ENCODE results near the gene CCDC134.
"Not testable (repeated sequence)": the region's sequence is repeated elsewhere in the genome, so short reads cannot be mapped to it uniquely, and the experiment has no call there.

Gene CCDC134

GRCh38 chr22:41826021-41826420, 25.5 kb downstream of the CCDC134 start:
- no peak for DNase-seq

GRCh38 chr22:41826430-41827383, 26.2 kb downstream of the CCDC134 start:
- no peak for DNase-seq

- DNase-seq: no peak
These were observed 27.2 kb downstream of the CCDC134 start for GRCh38 chr22:41827671-41828070.

GRCh38 chr22:41828516-41828915, 28.0 kb downstream of the CCDC134 start:
- DNase-seq: no peak

- DNase-seq: no peak
These were observed 29.7 kb downstream of the CCDC134 start for GRCh38 chr22:41830174-41830573.

GRCh38 chr22:41831383-41831782, 30.9 kb downstream of the CCDC134 start:
- no peak for DNase-seq

- DNase-seq: no peak
These were observed 31.5 kb downstream of the CCDC134 start for GRCh38 chr22:41831828-41832552.

- DNase-seq: peak; percentile 97
These were observed 32.3 kb downstream of the CCDC134 start, which contains the start of gene SREBF2 for GRCh38 chr22:41832553-41833368. SREBF2 (plus strand) TSS chr22:41833105; CDS start chr22:41833271, 166 bp downstream.

GRCh38 chr22:41833369-41834004, 33.0 kb downstream of the CCDC134 start:
- DNase-seq: peak; percentile 34

- no peak for DNase-seq
These were observed 33.8 kb downstream of the CCDC134 start for GRCh38 chr22:41834005-41834944.

- DNase-seq: not testable (repeated sequence)
These were observed 35.0 kb downstream of the CCDC134 start for GRCh38 chr22:41835462-41835861.

GRCh38 chr22:41836551-41836950, 36.1 kb downstream of the CCDC134 start:
- no peak for DNase-seq

- DNase-seq: no peak
These were observed 38.6 kb downstream of the CCDC134 start for GRCh38 chr22:41838842-41839618.

- no peak for DNase-seq
These were observed 39.7 kb downstream of the CCDC134 start for GRCh38 chr22:41840216-41840615.

- DNase-seq: no peak
These were observed 40.7 kb downstream of the CCDC134 start for GRCh38 chr22:41841085-41841712.

- DNase-seq: no peak
These were observed 42.8 kb downstream of the CCDC134 start for GRCh38 chr22:41842996-41843970.

GRCh38 chr22:41844036-41844435, 43.6 kb downstream of the CCDC134 start:
- no peak for DNase-seq

GRCh38 chr22:41844513-41844912, 44.0 kb downstream of the CCDC134 start:
- no peak for DNase-seq
